Measurements from ENCODE around the gene ZBTB25. TPM values are rescaled to one million over a fixed set of nuclear protein-coding genes. Genes with fewer than 3 reads are reported as not detected.
A peak's percentile ranks its signal among the peaks of the same experiment; 100 is the strongest.

ZBTB25 gene
- total RNA-seq, 1 donor from 2014 or later, result 24.9 TPM

GRCh38 chr14:64442300-64442988 lies 61.2 kb downstream of the ZBTB25 start:
- Mint-ChIP-seq H3K27me3 (ENCODE audit: low read depth) (no peaks in the 10 kb centered on the region), H3K9me3 (no peaks in the 10 kb centered on the region), H3K4me3 (ENCODE audit: low read depth) (no peak overlapping the region), H3K36me3 (ENCODE audit: low read depth) (peaks cover 68% of the 10 kb centered on the region), H3K4me1 (ENCODE audit: low read depth) (peaks cover 40% of the 10 kb centered on the region), H3K27ac (no peak overlapping the region)
- intact Hi-C loops (cut with micrococcal nuclease), result no loop called here
- DNase-seq (ENCODE audit: low spot score), result no peak

GRCh38 chr14:64440494-64440893 lies 63.1 kb downstream of the ZBTB25 start:
- Mint-ChIP-seq H3K27me3 (ENCODE audit: low read depth) (no peaks in the 10 kb centered on the region), H3K4me1 (ENCODE audit: low read depth) (peaks cover 39% of the 10 kb centered on the region), H3K27ac (no peak overlapping the region), H3K4me3 (ENCODE audit: low read depth) (no peak overlapping the region), H3K9me3 (no peaks in the 10 kb centered on the region), H3K36me3 (ENCODE audit: low read depth) (peaks cover 82% of the 10 kb centered on the region)
- intact Hi-C loops (cut with micrococcal nuclease), result no loop called here
- no peak for DNase-seq (ENCODE audit: low spot score)

- peaks cover 81% of the 10 kb centered on the region for H3K36me3 Mint-ChIP-seq (ENCODE audit: low read depth)
- no peaks in the 10 kb centered on the region for H3K9me3 Mint-ChIP-seq
- peak overlapping the region; percentile 66 for H3K27ac Mint-ChIP-seq
- no peaks in the 10 kb centered on the region for H3K27me3 Mint-ChIP-seq (ENCODE audit: low read depth)
- intact Hi-C loops (cut with micrococcal nuclease), result no loop called here
- H3K4me1 Mint-ChIP-seq (ENCODE audit: low read depth), result peaks cover 25% of the 10 kb centered on the region
- no peak overlapping the region for H3K4me3 Mint-ChIP-seq (ENCODE audit: low read depth)
- DNase-seq (ENCODE audit: low spot score), result no peak
These were observed 64.5 kb downstream of the ZBTB25 start for GRCh38 chr14:64439141-64439540.

DNA sequence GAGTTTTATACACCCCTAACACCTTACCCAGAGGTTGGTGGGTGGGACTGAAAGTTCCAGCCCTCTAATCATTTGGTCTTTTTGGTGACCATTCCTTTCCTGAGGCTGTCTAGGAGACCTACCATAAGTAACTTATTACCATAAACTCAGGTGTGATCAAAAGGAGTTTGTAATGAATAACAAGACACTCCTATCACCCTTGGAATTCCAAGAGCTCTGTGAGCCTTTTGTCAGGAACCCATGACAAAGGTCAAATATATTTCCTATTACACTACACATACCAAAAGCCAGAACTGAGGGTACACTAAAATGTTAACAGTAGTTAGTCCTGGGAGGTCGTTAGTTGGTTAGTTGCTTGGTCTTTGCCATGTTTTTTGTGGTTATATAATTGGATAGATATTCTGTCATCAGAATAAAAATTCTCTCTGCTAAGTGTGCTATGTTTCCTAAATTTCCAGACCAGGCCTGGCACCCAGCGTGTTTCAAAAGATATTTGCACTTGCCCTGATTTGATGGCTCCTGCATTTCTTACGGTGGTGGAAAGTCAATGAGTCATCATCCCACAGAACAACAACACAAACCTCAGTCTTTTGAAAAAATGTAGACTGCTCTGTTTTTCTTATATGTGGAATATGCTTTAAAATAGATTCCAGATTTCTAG lies 65.3 kb downstream of the ZBTB25 start:
- peaks cover 78% of the 10 kb centered on the region for H3K36me3 Mint-ChIP-seq (ENCODE audit: low read depth)
- H3K4me1 Mint-ChIP-seq (ENCODE audit: low read depth), result peaks cover 20% of the 10 kb centered on the region
- no peak overlapping the region for H3K4me3 Mint-ChIP-seq (ENCODE audit: low read depth)
- no peaks in the 10 kb centered on the region for H3K9me3 Mint-ChIP-seq
- H3K27me3 Mint-ChIP-seq (ENCODE audit: low read depth), result no peaks in the 10 kb centered on the region
- intact Hi-C loops (cut with micrococcal nuclease), result no loop called here
- peak overlapping the region; percentile 66 for H3K27ac Mint-ChIP-seq
- DNase-seq (ENCODE audit: low spot score), result no peak

DNA sequence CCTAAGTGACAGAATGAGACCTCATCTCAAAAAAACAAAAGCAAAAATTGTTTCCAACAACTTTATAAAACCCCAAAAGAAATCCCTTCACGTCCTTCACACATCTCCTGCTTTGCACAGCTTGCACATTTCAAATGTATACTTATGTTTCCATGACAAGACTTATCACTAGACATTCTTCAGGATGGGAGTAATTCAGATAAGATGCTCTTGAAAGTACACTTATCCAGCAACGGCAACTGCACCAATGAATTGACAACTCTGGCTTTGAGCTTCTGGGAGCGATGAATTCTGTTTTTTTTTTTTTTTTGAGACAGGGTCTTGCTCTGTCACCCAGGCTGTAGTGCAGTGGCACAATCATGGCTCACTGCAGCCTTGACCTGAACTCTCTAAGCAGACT lies 69.1 kb downstream of the ZBTB25 start:
- Mint-ChIP-seq H3K27me3 (ENCODE audit: low read depth) (no peaks in the 10 kb centered on the region), H3K9me3 (no peaks in the 10 kb centered on the region), H3K4me3 (ENCODE audit: low read depth) (no peak overlapping the region), H3K4me1 (ENCODE audit: low read depth) (peaks cover 18% of the 10 kb centered on the region), H3K27ac (no peak overlapping the region), H3K36me3 (ENCODE audit: low read depth) (peaks cover 82% of the 10 kb centered on the region)
- no peak for DNase-seq (ENCODE audit: low spot score)
- intact Hi-C loops (cut with micrococcal nuclease), result no loop called here

DNA sequence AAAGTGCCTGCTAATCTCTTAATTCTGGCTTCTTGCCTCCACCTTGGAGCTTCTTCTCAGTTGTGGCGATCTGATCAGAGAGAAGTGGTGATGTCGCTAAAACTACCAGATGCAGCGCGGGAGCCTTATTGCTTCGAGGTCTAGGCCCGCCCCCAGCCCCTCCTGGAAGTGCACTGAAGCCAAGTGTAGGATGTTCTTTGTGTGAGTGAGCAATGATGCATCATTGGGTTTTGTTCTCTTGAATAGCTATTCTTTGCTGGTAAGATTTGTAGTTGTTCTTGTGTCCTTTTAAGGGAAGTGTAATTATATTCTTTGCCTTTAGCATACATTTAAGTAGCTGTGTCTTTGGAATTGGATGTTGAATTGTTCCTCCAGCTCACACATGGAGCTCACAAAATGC lies 79.7 kb downstream of the ZBTB25 start:
- Mint-ChIP-seq H3K27ac (peak overlapping the region; percentile 93), H3K4me3 (ENCODE audit: low read depth) (peak overlapping the region; percentile 51), H3K9me3 (no peaks in the 10 kb centered on the region), H3K36me3 (ENCODE audit: low read depth) (peaks cover 88% of the 10 kb centered on the region), H3K27me3 (ENCODE audit: low read depth) (no peaks in the 10 kb centered on the region), H3K4me1 (ENCODE audit: low read depth) (peaks cover 39% of the 10 kb centered on the region)
- no peak for DNase-seq (ENCODE audit: low spot score)
- intact Hi-C loops (cut with micrococcal nuclease), result loop anchor here (1.0 to 10.0 kb wide), 8 partner anchors 15 to 569 kb away; partner anchors contain the start of genes MTHFD1, SYNE2 and ZBTB1

DNA sequence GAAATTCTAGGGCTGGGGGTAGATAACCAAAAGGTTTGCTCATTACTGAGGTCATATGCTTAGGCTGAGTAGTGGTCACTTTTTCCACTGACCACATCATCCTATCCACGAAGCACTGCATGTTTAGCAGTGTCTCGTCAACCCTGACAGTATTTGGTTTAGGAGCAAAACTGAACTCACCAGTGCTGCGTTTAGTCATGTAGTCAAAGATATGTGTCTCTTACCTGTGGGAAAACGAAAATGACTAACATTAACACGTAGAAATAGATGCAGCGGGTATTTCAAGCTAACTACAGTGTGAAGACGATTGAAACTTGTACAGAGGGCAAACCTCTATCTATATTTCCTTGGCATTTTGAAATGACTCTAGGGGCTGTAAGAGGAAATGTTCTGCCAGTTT lies 80.9 kb downstream of the ZBTB25 start:
- Mint-ChIP-seq H3K4me3 (ENCODE audit: low read depth) (peak overlapping the region; percentile 33), H3K27me3 (ENCODE audit: low read depth) (no peaks in the 10 kb centered on the region), H3K27ac (peak overlapping the region; percentile 90), H3K9me3 (no peaks in the 10 kb centered on the region), H3K36me3 (ENCODE audit: low read depth) (peaks cover 91% of the 10 kb centered on the region), H3K4me1 (ENCODE audit: low read depth) (peaks cover 40% of the 10 kb centered on the region)
- DNase-seq (ENCODE audit: low spot score), result no peak
- intact Hi-C loops (cut with micrococcal nuclease), result loop anchor here (1.0 to 10.0 kb wide), 8 partner anchors 14 to 568 kb away; partner anchors contain the start of genes MTHFD1, SYNE2 and ZBTB1

DNA sequence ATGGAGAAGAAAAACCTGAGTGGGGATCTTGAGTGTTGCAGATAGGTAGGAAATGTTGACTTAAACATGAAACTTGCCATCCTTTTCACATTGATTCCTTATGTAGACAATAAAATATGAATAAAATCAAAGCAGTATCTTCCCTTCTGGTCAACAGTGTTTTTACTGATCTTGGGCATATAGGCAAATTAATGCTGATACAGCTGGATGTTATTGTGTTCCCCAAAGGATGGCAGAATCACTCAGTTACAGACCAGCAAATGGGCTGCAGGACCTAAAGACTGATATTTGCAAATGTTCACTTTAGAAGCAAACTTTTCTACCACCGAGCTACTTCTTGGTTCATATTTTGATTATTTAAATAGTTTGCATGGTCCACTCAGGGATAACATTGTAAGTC lies 81.6 kb downstream of the ZBTB25 start:
- Mint-ChIP-seq H3K4me3 (ENCODE audit: low read depth) (no peak overlapping the region), H3K36me3 (ENCODE audit: low read depth) (peaks cover 91% of the 10 kb centered on the region), H3K27ac (peak overlapping the region; percentile 90), H3K4me1 (ENCODE audit: low read depth) (peaks cover 48% of the 10 kb centered on the region), H3K27me3 (ENCODE audit: low read depth) (no peaks in the 10 kb centered on the region), H3K9me3 (no peaks in the 10 kb centered on the region)
- DNase-seq (ENCODE audit: low spot score), result no peak
- intact Hi-C loops (cut with micrococcal nuclease), result loop anchor here (2.0 to 10.0 kb wide), 6 partner anchors 13 to 567 kb away; partner anchors contain the start of genes SYNE2 and ZBTB1

DNA sequence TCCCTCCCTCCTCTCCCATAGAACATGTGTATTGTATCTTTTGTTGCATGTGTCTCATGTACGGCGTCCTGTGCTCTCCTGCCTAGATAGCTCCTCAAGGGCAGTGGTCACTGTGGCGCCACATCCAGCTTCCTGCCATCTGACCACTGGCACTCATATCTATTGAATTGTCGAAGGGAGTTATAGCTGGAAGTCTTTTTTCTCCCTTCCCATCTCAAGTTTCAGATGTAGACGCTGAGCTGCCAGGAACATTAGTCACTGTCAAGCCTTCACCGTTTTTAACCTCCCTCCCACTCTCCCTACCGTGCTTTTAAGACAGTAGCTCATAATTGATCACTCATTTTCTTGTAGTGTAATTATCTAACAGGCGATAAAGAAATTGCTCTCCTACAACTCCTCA lies 82.5 kb downstream of the ZBTB25 start:
- H3K4me3 Mint-ChIP-seq (ENCODE audit: low read depth), result no peak overlapping the region
- H3K27me3 Mint-ChIP-seq (ENCODE audit: low read depth), result no peaks in the 10 kb centered on the region
- H3K27ac Mint-ChIP-seq, result peak overlapping the region; percentile 72
- H3K4me1 Mint-ChIP-seq (ENCODE audit: low read depth), result peaks cover 52% of the 10 kb centered on the region
- DNase-seq (ENCODE audit: low spot score), result no peak
- H3K36me3 Mint-ChIP-seq (ENCODE audit: low read depth), result peaks cover 91% of the 10 kb centered on the region
- no peaks in the 10 kb centered on the region for H3K9me3 Mint-ChIP-seq
- intact Hi-C loops (cut with micrococcal nuclease), result loop anchor here (10.0 kb wide), 1 partner anchor 566 kb away; the partner anchor contains the start of gene SYNE2

DNA sequence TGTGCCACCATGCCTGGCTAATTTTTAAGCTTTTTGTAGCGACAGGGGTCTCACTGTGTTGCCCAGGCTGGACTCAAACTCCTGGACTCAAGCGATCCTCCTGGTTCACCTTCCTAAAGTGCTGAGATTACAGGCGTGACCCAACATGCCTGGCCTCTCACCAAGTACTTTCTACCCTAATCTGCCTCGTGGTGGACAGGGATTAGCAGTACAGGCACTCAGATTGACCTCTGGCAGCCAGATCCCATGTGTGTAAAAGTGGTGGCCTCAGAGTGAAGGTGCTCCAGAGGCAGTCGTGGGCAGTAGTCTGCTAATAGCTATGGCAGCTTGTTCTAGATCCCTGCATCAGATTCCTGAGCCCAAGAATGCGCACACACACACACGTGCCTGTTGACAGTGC lies 84.6 kb downstream of the ZBTB25 start:
- Mint-ChIP-seq H3K4me1 (ENCODE audit: low read depth) (peaks cover 51% of the 10 kb centered on the region), H3K27me3 (ENCODE audit: low read depth) (no peaks in the 10 kb centered on the region), H3K27ac (no peak overlapping the region), H3K9me3 (no peaks in the 10 kb centered on the region), H3K4me3 (ENCODE audit: low read depth) (no peak overlapping the region), H3K36me3 (ENCODE audit: low read depth) (peaks cover 86% of the 10 kb centered on the region)
- intact Hi-C loops (cut with micrococcal nuclease), result no loop called here
- DNase-seq (ENCODE audit: low spot score), result no peak

- Mint-ChIP-seq H3K4me3 (ENCODE audit: low read depth) (no peak overlapping the region), H3K4me1 (ENCODE audit: low read depth) (peaks cover 44% of the 10 kb centered on the region), H3K27ac (peak overlapping the region; percentile 65), H3K9me3 (no peaks in the 10 kb centered on the region), H3K36me3 (ENCODE audit: low read depth) (peaks cover 85% of the 10 kb centered on the region), H3K27me3 (ENCODE audit: low read depth) (no peaks in the 10 kb centered on the region)
- intact Hi-C loops (cut with micrococcal nuclease), result no loop called here
- DNase-seq (ENCODE audit: low spot score), result no peak
These were observed 85.9 kb downstream of the ZBTB25 start for GRCh38 chr14:64417771-64418125.

GRCh38 chr14:64417055-64417770 lies 86.4 kb downstream of the ZBTB25 start:
- Mint-ChIP-seq H3K27ac (peak overlapping the region; percentile 65), H3K4me1 (ENCODE audit: low read depth) (peaks cover 42% of the 10 kb centered on the region), H3K36me3 (ENCODE audit: low read depth) (peaks cover 82% of the 10 kb centered on the region), H3K4me3 (ENCODE audit: low read depth) (no peak overlapping the region), H3K9me3 (no peaks in the 10 kb centered on the region), H3K27me3 (ENCODE audit: low read depth) (no peaks in the 10 kb centered on the region)
- DNase-seq (ENCODE audit: low spot score), result no peak
- intact Hi-C loops (cut with micrococcal nuclease), result no loop called here

Data from activated T-helper 2 cell treated with anti-CD3 and anti-CD28 coated beads, Interferon-gamma antibody, Interleukin-2, Interleukin-4, amounts not matched to agents 10 μg/mL and 5 μg/mL and 100 μg/mL, durations not matched to agents 14 hours and 24 hours and 36 hours (primary cell).